ENCODE results near the gene ARHGEF18. TPM values are rescaled to one million over a fixed set of nuclear protein-coding genes. Genes with fewer than 3 reads are reported as not detected.

ARHGEF18 gene
- total and polyA plus RNA-seq, 2 donors (not counting 1 experiment from before 2014, with no cell fraction given) = 74.0 to 94.9 TPM

Other genes with a start within 250 kb of the ARHGEF18 start
- gene INSR, start 54.5 kb upstream of the ARHGEF18 start, total RNA-seq = 6.3 and 8.8 TPM in 2 replicates
- 1.4 and 2.4 TPM in 2 replicates for gene INSR, start 54.5 kb upstream of the ARHGEF18 start, polyA plus RNA-seq
- gene PEX11G, start 140.1 kb downstream of the ARHGEF18 start, total RNA-seq = 0.62 and 0.68 TPM in 2 replicates
- gene PEX11G, start 140.1 kb downstream of the ARHGEF18 start, polyA plus RNA-seq = 0.13 and 0.40 TPM in 2 replicates
- gene ZNF358, start 167.2 kb downstream of the ARHGEF18 start, total RNA-seq = 15.1 and 17.5 TPM in 2 replicates
- 8.2 and 8.5 TPM in 2 replicates for gene ZNF358, start 167.2 kb downstream of the ARHGEF18 start, polyA plus RNA-seq
- gene MCOLN1, start 173.7 kb downstream of the ARHGEF18 start, total RNA-seq = 12.5 TPM in 2 replicates
- gene MCOLN1, start 173.7 kb downstream of the ARHGEF18 start, polyA plus RNA-seq = 17.3 and 19.0 TPM in 2 replicates
- gene PNPLA6, start 186.8 kb downstream of the ARHGEF18 start, total RNA-seq = 149 and 165 TPM in 2 replicates
- 88.3 and 102 TPM in 2 replicates for gene PNPLA6, start 186.8 kb downstream of the ARHGEF18 start, polyA plus RNA-seq
- gene CAMSAP3, start 246.9 kb downstream of the ARHGEF18 start, total RNA-seq = 1.3 and 1.9 TPM in 2 replicates
- 0.89 and 1.0 TPM in 2 replicates for gene CAMSAP3, start 246.9 kb downstream of the ARHGEF18 start, polyA plus RNA-seq

Measured in B cell (primary cell).